ENCODE results near the gene ARL6IP6. TPM values are rescaled to one million over a fixed set of nuclear protein-coding genes. Genes with fewer than 3 reads are reported as not detected.
"Not testable (repeated sequence)": the region's sequence is repeated elsewhere in the genome, so short reads cannot be mapped to it uniquely, and the experiment has no call there.

ARL6IP6 gene
- 28.1 TPM for polyA plus RNA-seq (2013, experiment 1 of 2; ENCODE audit: insufficient read length)
- 28.3 TPM for polyA plus RNA-seq (2013, experiment 2 of 2; ENCODE audit: insufficient read length)

DNA sequence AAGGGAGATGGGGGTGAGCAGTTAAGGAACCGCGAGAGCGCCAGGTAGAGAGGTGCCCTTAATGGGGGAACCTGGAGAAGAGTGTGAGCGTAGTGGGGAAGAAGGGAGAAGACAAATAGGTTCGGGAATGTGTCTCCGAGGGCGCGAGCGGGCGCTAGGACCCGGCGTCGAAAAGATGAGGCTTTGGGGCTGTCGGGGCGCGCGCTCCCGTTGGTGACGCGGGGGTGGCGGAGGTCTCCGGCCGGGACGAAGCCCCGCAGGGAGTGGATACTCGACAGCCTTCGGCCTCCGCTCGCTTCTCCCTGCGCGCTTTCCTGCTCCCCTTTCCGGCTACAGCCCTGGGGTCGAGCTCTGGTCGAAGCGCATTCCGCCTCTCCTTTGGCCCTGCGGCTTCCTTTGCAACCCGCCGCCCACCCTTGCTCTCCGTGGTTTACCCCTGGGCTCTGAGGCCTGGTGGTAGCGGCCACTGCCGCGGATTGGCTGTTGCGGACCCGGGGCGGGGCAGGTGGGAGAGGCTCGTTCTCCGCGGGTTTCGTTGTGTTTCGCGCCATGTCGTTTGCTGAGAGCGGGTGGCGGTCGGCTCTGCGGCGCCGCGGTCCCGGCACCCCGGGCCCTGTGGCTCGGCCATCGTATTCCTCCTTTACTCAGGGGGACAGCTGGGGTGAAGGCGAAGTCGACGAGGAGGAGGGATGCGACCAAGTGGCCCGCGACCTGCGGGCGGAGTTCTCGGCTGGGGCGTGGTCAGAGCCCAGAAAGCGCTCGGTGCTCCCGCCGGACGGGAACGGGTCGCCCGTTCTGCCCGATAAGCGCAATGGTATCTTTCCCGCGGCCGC is at the start of gene ARL6IP6:
ARL6IP6 (plus strand) TSS at position 545 of the 833 bp plus-strand sequence; CDS start at position 550, 5 bp downstream.
- DNase-seq = peak; percentile 91

DNA sequence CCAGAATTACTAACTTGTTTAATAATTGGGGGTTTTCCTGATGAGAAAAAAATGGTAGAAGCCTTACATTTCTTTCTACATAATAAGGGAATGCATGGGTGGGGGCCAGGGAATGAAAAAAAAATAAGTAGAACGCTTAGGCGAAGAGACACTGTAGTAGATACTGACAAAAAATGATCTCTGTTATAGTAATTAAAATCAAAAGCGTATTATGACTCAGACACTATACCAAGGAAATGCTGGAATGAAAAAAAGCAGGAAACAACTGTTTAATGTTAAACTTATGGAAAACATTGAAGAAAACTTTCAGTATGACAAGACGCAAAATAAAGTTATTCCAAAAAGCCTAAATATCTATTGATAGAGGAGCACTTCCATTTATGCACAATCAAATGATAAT is 44.1 kb upstream of the ARL6IP6 start:
- DNase-seq = no peak

DNA sequence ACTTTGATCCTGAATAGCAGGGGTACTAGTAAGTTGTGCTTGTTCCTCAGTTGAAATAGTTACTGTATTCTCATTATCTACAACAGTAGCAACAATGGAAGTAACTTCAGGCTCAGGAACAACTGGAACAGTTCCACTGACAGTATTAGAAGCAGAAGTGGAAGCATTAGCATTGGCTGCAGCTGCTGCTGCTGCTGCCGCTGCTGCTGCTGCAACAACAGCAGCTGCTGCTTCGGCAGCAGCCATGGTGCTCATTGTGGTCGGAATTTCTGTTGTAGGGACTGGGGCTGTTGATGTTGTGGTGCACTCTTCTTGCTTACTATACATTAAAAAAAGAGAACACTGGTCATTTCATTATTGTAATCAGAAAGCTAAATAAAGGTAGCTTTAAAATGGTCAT is 42.0 kb upstream of the ARL6IP6 start:
- no peak for DNase-seq

DNA sequence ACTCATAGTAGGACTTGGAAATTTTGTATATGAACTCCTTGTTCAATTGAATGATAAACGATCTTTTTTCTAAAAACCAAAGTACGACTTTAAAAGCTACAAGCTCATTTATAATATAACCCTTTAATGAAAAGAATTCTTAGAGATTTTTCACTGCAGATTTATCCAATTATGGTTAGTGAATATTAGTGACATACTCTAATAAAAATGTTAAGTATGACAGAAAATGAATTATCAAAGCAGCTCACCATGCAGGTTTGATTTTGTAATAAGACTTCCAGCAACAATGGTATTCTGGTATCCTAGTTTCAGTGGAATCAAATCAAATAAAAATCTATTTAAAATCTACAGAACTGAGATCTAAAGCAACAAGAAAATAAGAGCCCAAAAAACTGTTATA is 39.6 kb upstream of the ARL6IP6 start:
- DNase-seq = no peak

DNA sequence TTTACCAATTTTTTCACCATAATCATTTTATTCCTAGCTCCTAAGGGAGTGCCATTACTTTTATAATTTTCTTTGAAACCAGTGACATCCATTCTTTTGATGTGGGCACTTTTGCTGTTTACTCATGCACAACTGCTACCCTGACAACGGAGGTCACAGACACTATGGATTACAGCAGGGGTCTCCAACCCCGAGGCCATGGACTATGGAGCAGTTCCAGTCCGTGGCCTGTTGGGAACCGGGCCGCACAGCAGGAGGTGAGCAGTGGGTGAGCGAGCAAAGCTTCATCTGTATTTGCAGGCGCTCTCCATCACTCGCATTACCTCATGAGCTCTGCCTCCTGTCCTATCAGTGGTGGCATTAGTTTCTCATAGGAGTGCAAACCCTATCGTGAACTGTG is 35.8 kb upstream of the ARL6IP6 start:
- no peak for DNase-seq

DNA sequence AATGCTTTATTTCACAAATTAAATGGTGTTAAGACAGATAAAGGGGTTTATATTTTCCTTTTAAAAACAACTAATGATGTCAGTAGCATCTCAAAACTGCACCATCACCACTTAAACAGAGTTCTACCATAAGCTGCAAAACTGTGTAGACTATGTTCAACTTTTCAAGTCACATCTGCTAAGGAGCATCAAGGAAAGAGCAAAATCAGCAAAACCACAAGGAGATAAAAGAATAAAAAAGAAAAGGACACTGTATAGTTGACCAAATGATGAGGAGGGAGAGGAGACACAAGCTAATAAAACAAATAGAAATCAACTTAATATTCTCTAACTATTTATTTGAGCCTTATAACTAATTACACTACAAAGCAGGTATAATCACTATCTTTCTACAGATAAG is 35.0 kb upstream of the ARL6IP6 start:
- DNase-seq = no peak

DNA sequence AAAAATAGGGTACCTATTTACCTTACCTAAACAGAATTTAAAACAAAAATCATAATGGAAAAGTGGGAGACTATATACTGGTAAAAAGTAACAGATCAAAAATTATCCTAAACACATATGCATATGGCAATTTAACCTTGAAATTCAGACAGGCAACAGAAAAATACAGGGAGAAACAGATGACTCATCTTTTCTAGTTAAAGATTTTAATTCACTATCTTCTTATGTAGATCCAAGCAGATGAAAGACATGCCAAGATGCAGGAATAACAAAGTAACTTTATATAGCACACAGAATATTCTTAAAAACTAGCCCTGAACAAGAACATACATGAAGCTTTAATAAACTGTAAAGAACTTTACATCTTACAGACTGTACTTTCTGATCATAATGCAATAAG is 32.1 kb upstream of the ARL6IP6 start:
- no peak for DNase-seq

DNA sequence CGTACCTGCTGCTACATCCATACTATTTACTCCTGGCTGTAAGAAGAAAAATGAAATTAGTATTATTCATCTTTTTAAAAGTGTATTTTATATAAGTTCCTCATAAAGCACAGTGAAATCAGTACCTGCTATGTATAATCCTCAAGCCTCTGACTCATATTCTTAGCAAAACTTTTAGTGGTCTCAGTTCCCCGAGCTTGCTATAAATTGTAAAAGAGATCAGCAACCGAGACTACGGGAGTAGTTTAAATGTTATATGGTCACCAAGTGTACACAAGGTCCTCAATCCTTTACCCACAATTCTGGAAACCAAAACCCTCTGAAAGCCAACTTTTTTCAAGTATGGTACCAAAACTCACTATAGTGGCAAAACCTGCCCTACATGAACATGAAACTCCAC is 25.4 kb upstream of the ARL6IP6 start:
- DNase-seq = no peak

DNA sequence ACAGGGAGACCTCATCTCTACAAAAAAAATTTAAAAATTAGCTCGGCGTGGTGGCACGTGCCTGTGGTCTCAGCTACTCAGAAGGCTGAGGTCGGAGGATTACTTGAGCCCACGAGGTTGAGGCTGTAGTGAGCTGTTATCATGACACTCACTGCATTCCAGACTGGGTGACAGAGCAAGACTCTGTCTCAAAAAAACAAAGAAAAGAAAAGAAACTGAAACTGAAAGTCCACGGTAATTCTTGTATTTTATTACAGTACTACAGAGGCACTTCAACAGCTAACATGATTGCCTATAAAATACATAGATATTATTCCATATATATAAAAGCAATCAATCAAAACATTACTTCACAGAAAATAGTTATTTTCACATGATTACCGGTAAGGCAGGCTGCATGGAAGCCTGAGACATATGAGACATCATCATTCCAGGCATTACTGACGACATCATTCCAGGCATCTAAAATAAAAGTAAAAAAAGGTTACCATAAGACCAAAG is 24.2 kb upstream of the ARL6IP6 start:
- DNase-seq = peak; percentile 82

DNA sequence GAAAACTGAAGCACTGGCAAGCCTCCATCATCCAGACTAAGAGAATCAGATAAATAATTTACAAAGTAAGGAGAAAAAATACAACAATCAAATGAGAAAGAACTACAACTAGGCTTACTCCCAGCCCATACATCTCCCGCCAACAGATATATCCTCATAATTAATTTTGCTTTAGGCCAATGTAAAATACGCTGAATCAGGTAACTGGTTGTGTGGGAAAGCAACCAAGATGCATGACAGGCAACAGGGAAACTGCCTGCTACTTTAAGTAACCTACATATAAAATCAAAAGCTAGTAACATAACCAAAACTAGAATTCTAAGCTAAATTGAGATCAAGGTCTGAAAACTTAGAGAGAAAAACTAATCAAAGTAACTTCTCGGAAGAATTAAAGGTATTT is 22.7 kb upstream of the ARL6IP6 start:
- DNase-seq = no peak

DNA sequence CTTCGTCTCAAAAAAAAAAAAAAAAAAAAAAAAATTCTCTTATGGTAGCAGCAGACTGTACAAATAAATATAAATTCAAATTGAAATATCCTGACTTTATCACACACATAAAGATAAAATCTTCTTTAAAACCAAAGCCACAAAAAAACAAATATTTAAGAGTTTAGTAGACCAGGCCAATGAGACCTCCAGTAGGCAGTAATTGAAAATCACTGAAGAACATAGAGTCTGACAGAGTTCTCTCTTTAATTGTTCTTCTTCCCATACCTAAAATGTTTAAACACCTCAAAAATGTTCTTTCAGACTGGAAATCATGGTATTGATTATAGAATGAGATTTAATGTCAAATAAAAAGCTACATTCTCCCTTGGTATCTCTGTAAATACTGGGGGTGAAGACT is 21.9 kb upstream of the ARL6IP6 start:
- peak; percentile 24 for DNase-seq

DNA sequence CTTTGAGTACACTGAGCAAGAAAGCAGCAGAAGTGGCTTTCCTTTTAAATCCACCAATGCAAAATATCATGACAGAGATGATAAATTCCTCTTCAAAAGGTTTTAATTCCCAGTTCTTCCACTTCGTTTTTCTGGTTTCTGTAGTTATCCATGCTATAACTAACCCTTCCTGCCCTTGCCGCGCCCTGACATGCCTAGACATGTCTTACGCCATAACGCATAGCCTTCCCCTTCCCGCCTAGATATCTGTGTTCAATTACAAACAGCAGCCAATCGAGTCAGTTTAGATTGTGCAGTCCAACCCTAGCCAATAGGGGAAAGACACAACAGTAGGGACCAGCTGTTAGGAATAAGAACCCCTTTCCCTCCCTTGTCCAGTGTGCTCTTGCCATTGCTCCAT is 17.2 kb upstream of the ARL6IP6 start:
- DNase-seq = no peak

DNA sequence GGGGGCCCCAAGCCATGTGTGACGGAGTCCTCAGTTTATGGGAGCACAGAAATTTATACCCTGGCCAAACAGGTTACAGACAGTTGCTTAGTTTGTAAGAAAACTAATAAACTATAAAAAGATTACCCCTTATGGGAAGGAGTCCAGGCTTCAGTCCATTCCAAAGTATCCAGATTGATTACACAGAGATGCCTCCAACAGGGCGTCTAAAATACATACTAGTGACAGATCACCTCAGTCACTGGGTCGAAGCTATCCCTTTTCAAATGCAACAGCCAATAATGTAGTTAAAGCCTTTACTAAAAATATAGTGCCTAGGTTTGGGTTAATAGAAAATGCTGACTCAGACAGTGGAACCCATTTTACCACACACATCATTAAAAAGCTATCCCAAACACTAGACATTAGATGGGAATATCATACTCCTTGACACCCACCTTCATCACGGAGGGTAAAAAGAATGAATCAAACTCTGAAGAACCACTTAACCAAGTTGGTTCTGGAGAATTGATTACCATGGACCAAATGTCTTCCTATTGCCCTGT is 11.9 kb upstream of the ARL6IP6 start:
- DNase-seq = no peak

DNA sequence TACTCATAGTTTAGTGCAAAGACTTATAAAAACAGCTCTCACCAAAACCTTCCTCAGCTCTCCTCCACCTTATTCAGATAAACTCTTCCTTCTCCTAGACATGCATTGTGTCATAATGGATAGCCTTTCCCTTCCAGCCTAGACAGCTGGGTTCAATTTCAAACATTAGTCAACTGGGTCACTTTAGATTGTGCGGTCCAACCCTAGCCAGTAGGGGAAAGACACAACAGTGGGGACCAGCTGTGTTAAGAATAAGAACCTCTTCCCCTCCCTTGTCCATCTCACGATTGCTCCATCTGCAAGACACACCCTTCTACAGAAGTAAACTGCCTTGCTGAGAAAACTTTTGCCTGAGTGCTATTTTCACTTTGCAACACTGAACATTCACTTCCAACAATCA is 9.7 kb upstream of the ARL6IP6 start:
- DNase-seq = no peak

DNA sequence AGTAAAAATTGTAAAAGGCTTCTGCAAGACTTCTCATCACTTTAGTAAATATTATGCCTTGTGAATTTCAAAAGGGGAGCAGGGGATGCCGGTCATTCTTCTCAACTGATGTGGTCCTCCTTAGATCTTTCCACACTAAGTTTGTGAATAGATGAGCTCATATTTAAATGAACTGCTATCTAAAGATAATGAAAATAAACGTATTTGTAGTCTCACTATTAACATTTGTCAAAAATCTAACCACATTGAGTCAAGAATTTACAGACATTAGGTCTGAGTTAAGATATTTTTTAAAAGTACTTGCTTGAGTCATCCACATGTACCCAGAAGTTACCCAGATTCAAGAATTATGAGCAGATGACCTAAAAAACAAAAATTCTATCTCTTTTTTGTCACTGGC is 7.7 kb upstream of the ARL6IP6 start:
- DNase-seq = no peak

DNA sequence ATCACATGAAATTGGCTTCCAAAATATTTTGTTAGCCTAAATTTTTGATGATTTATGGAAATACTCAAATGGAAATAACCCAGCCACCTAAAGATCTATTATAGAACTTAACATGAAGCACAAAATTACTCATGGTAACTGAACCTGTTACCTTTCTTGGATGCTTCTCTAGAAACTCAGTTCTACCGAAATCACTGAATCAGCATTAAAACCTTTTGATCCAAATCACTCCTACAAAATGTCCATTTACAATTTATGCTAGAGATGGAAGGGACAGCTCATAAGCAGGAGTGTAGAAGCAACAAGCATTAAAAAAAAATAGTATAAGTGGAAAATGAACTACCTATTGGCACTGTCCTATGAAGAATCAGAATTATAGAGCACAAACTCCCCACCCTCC is 3.3 kb upstream of the ARL6IP6 start:
- DNase-seq = no peak

DNA sequence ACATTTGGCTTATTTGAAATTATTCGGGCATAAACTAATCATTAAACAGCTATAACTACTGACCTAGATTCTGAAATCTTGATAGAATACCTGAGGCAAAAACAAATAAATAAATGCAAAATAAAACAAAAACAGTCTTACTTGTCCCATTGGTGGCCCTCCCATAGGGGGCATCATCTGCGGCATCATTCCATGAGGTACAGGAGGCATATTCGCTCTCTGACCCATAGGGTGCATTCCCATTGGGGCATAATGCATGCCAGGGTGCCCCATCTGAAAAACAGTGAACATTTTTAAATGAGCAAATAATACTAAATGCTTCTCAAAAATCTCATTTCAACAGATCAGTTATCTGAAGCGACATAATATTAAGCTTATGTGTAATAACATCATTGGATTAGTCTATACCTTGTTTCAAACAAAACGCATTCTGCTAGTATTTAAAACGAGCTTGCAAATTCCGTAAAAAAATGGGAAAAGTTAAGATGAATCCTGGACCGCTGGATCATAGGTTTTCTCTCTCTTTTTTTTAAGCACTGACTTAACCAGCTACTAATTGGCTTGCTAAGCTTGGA is 2.5 kb upstream of the ARL6IP6 start:
- DNase-seq = peak; percentile 27

DNA sequence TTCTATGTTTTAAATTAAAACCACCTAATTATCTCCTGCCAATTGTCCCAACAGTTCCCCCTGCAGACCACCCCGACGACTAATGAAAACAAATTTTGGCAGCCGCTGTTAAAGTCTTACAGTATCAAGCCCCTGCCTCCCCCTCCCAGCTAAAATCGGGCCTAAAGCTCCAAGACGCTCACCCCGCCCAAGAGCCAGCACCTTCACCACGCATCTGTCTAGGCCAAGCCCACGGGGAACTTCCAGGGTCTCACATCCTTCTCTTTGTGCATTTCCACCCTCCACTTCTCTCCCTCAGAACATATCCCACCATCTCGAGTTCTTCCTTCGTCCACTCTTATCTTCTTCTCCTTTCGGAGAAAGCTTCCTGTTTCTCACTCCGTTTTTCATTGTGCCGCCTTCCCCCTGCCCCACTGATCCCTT is 1.6 kb upstream of the ARL6IP6 start:
- no peak for DNase-seq

DNA sequence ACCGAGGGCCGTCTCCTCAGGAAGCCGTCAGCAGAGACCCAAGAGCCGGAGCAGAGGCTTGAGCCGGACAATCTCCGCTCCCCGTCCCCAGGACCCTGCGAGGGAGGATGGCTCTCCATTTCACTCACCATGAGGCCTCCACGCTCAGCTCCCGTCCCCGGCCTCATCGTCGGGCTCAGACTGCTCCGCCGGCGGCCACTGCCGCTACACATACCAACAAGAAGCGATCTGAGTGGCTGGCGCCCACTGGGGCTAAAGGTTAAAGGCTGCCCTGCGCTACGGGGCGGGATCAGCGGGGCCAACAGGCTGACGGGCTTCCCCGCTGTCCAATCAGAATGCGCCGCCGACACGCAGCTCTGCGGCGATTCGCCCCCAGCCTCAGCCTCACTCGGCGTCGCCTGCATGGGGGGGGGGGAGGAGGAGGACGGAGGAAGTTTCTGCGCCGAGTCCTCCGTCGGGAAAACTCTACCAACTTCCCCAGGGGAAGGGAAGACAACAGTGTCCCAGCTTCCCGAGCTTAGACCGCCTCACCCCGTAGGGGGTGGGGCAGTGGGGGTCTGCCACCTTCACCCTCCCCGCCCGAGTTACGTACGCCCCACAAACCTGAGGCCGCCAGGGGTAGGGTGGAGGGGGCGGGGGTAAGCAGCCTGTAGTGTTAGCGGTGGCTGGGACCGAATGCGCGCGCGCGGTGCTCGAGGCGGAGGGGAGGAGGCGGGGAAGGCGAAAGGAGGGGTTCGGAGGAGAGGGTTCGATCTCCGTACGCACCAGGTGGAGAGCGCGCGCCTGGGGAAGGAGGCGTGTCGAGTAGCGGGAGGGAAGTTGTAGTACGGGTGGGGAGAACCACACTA is 968 bp upstream of the ARL6IP6 start, which contains the start of gene PRPF40A:
PRPF40A (minus strand) TSS at position 234 of the 848 bp plus-strand sequence; CDS start at position 212, 22 bp downstream.
- DNase-seq = peak; percentile 98

DNA sequence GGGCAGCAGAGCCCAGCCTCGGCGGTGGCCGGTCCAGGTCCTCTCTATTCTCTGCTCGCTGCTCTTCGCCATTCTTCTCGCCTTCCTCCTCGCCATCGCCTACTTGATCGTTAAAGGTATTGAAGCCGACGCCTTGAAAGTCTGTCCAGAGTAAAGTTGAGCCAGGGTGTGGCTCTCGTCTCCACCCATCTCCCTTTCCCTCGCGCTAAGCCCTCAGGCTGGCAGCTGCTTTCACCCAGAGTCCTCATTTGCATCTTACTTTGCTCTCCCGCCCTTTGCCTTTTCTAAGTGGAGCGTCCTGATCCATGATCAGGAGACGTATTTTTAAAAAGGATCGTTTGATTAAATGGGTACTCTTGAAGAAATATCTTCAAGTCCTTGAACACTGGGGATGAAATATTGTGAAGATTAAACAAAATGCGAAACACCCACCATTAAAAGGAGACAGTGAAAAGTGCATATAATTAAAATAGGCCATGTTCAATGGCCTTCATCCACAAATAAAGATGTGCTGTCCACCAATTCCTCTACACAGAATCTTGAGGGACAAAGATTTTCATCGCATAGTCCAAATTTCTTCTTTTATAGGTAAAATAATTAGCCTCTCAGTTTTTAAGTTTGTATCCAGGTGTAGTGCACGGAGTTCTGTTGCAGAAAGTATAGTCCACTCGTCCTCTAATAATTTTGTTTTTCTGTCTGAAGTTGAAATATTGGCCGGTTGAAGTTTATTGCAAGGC is 657 bp downstream of the ARL6IP6 start:
- DNase-seq = peak; percentile 9

DNA sequence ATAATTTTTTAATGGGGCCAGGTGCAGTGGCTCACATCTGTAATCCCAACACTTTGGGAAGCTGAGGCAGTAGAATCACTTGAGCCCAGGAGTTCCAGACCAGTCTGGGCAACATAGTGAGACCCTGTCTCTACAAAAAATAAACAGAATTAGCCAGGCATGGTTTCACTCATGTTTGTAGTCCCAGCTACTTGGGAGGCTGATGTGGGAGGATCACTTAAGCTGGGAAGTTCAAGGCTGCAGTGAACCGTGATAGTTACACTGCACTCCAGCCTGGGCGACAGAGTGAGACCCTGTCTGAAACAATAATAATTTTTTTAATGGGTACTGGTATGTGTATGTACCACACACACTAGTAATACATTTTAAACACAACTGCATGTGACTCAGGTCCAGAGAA is 2.4 kb downstream of the ARL6IP6 start:
- no peak for DNase-seq

DNA sequence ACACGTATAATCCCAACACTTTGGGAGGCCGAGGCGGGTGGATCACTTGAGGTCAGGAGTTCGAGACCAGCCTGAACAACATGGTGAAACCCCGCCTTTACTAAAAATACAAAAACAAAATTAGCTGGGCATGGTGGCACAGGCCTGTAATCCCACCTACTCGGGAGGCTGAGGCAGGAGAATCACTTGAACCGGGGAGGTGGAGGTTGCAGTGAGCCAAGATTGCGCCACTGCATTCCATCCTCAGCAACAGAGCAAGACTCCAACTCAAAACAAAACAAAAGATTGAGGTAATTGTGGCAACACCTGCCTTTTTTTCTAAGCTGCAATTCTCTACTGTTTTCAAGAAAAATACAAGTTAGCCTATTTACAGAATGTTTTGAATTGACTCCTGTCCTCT is 4.2 kb downstream of the ARL6IP6 start:
- not testable (repeated sequence) for DNase-seq

Data from fibroblast of skin of scalp (primary cell).